GM12878 (cell line): ENCODE results near the gene SLF2. TPM values are rescaled to one million over a fixed set of nuclear protein-coding genes. Genes with fewer than 3 reads are reported as not detected.

Experiments used
- ATAC-seq: fragments of 200-7000 bp; cut with Tn5 transposase; 3 replicates; pipeline ENCODE4 v1.9.1; 2020; ENCODE audit warnings: mild to moderate bottlenecking, moderate library complexity
- BruUV-seq: library from RNA; stranded (reverse); fragments of 400-500 nt; replicated peaks from 2 replicates; lab custom pipeline; 2021; lab: Mats Ljungman, UMichigan
- CTCF ChIA-PET: fragments of 300-600 bp; sonication (Branson Sonifier 250); formaldehyde crosslinking; extraction: SDS; loops from one replicate; lab custom pipeline; 2021; ENCODE audit warnings: inconsistent platforms; lab: Yijun Ruan, JAX
- POLR2A ChIA-PET: fragments of 350-600 bp; formaldehyde crosslinking; extraction: SDS; loops from one replicate; lab custom pipeline; 2021; ENCODE audit warnings: inconsistent platforms; lab: Charles Lee
- RAD21 ChIA-PET: fragments of 300-600 bp; sonication (Branson Sonifier 250); formaldehyde crosslinking; loops from one replicate; lab custom pipeline; 2023; ENCODE audit warnings: antibody characterized with exemption; ENCODE audit not compliant: unreplicated experiment; lab: Charles Lee
- SMC1A ChIA-PET: fragments of 300-600 bp; sonication (Branson Sonifier 250); formaldehyde crosslinking; loops from one replicate; lab custom pipeline; 2023; ENCODE audit not compliant: unreplicated experiment, uncharacterized antibody; lab: Charles Lee
- DNase-seq: peaks from one replicate; pipeline ENCODE4 v3.0.0-alpha.2; 2011; ENCODE audit warnings: low read depth, low spot score
- FAIRE-seq: peaks from 3 replicates; lab custom pipeline; 2011; peaks lifted over from hg19 to GRCh38; lab: Jason Lieb, UNC
- H2AFZ ChIP-seq: 2 replicates; pipeline ENCODE4 v1.6.0; 2011; ENCODE audit warnings: low read depth, low read length, control low read depth; ENCODE audit not compliant: control insufficient read depth
- H3K27ac ChIP-seq: 2 replicates; pipeline ENCODE4 v1.5.1; 2011; ENCODE audit warnings: control low read depth; ENCODE audit not compliant: control insufficient read depth, insufficient read depth
- H3K27me3 ChIP-seq, 2 experiments: replicated peaks in 1 of 2; 2 replicates each; pipeline versions ENCODE4 v1.6.0 to v1.6.1; 2011; ENCODE audit warnings: low read length in 1 of 2; ENCODE audit not compliant: control insufficient read depth in 2 of 2, insufficient read depth in 2 of 2
- H3K36me3 ChIP-seq, 2 experiments: 2 replicates each; pipeline ENCODE4 v1.5.1; 2011; ENCODE audit warnings: low read length in 1 of 2; ENCODE audit not compliant: control insufficient read depth in 2 of 2, insufficient read depth in 2 of 2
- H3K4me1 ChIP-seq: 2 replicates; pipeline ENCODE4 v1.6.1; 2011; ENCODE audit warnings: mild to moderate bottlenecking, low read length, moderate library complexity, mixed read lengths; ENCODE audit not compliant: control insufficient read depth, insufficient read depth
- H3K4me2 ChIP-seq: 2 replicates; pipeline ENCODE4 v1.6.0; 2011; ENCODE audit warnings: control low read depth; ENCODE audit not compliant: control insufficient read depth, insufficient read depth
- H3K4me3 ChIP-seq: fragments of 200-600 bp; sonication (generic); 2 replicates; pipeline ENCODE4 v1.5.1; 2016
- H3K79me2 ChIP-seq: 2 replicates; pipeline ENCODE4 v1.6.0; 2011; ENCODE audit warnings: low read length; ENCODE audit not compliant: control insufficient read depth, insufficient read depth
- H3K9ac ChIP-seq: 2 replicates; pipeline ENCODE4 v1.8.0; 2011; ENCODE audit warnings: low read length, control low read depth, mixed read lengths; ENCODE audit not compliant: control insufficient read depth, insufficient read depth
- H3K9me3 ChIP-seq: replicated peaks from 3 replicates; pipeline ENCODE4 v1.5.1; 2011; ENCODE audit warnings: mild to moderate bottlenecking, low read length; ENCODE audit not compliant: control insufficient read depth, insufficient read depth
- H4K20me1 ChIP-seq: 2 replicates; pipeline ENCODE4 v1.6.0; 2011; ENCODE audit not compliant: control insufficient read depth, insufficient read depth
- ATF7 ChIP-seq: fragments of 450-650 bp; IDR thresholded peaks from 2 replicates; pipeline ENCODE4 v1.6.1; 2016; ENCODE audit warnings: low read depth, mild to moderate bottlenecking
- EZH2 ChIP-seq: IDR thresholded peaks from 2 replicates; pipeline ENCODE4 v1.6.1; 2012; ENCODE audit warnings: low read depth, mild to moderate bottlenecking, control low read depth, inconsistent platforms, low read length, borderline replicate concordance; ENCODE audit not compliant: control insufficient read depth
- KLF5 ChIP-seq: fragments of 450-650 bp; IDR thresholded peaks from 2 replicates; pipeline ENCODE4 v1.6.1; 2014; ENCODE audit warnings: mild to moderate bottlenecking; ENCODE audit not compliant: partially characterized antibody
- NFYA ChIP-seq: IDR thresholded peaks from 2 replicates; pipeline ENCODE4 v1.6.1; 2011; ENCODE audit warnings: low read depth, mild to moderate bottlenecking, low read length, improper control_type of control experiment, borderline replicate concordance
- POLR2A ChIP-seq: IDR thresholded peaks from 2 replicates; pipeline ENCODE4 v1.6.1; 2011; ENCODE audit warnings: low read depth, mild to moderate bottlenecking, low read length
- SMARCA5 ChIP-seq: fragments of 450-650 bp; IDR thresholded peaks from 2 replicates; pipeline ENCODE4 v1.6.1; 2017; ENCODE audit warnings: mild to moderate bottlenecking
- YY1 ChIP-seq: IDR thresholded peaks from 2 replicates; pipeline ENCODE4 v1.6.1; 2011; ENCODE audit warnings: low read depth, mild to moderate bottlenecking, low read length
- WGBS: methylation state at CpG from one replicate; pipeline ENCODE4 v1.1.6; 2016; ENCODE audit warnings: low lambda C conversion rate; ENCODE audit not compliant: insufficient replicate concordance, insufficient coverage; ENCODE audit errors: missing lambda C conversion rate; 5-methylcytosine and 5-hydroxymethylcytosine counted together
- in situ Hi-C: fragments of 300-500 bp; cut with MboI; formaldehyde crosslinking; loops from 9 replicates; pipeline ENCODE4 v1.14.3; 2018; ENCODE audit warnings: mixed read lengths
- intact Hi-C: fragments of 100-400 bp; cut with micrococcal nuclease; formaldehyde crosslinking; loops from one replicate; pipeline ENCODE4 v1.14.2; 2022; ENCODE audit not compliant: unreplicated experiment
- polyA plus RNA-seq, 11 experiments: library from polyadenylated mRNA; depleted of rRNA in 4 of 11; unstranded in 6 of 11; stranded (reverse) in 5 of 11; fragments of >200 nt; fragmentation: Nextera tagmentation in 4 of 11; fragmentation: Illumina TruSeq in 1 of 11; extraction: Ambion mirVana in 4 of 11; extraction: Trizol in 1 of 11; gene quantifications; 1 replicate in 1 of 11; 2 replicates in 10 of 11; pipeline versions ENCODE4 v1.2.1 to v1.2.3, GENCODE V29; 2011 to 2016; ENCODE audit warnings: inconsistent platforms in 2 of 11, missing spikeins in 2 of 11, low read depth in 1 of 11
- total RNA-seq, 4 experiments: library from RNA; depleted of rRNA in 3 of 4; stranded (reverse); fragments of >200 nt in 3 of 4; fragmentation: Illumina TruSeq in 1 of 4; extraction: Trizol in 1 of 4; gene quantifications; 2 replicates each; pipeline versions ENCODE4 v1.2.1 to v1.2.3, GENCODE V29; 2013 to 2021
- TF ChIP-seq, protein P1 (sequence below): IDR thresholded peaks from 2 replicates; pipeline ENCODE4 v1.6.1; 2011; ENCODE audit warnings: mild to moderate bottlenecking, low read depth, low read length, moderate library complexity; ENCODE audit not compliant: insufficient replicate concordance

Gene SLF2
- total and polyA plus RNA-seq, 10 of the 15 experiments (the other 5 are each of a cell fraction or from before 2014, with no cell fraction given) = 3.0 to 25.2 (median 17.9) TPM

DNA sequence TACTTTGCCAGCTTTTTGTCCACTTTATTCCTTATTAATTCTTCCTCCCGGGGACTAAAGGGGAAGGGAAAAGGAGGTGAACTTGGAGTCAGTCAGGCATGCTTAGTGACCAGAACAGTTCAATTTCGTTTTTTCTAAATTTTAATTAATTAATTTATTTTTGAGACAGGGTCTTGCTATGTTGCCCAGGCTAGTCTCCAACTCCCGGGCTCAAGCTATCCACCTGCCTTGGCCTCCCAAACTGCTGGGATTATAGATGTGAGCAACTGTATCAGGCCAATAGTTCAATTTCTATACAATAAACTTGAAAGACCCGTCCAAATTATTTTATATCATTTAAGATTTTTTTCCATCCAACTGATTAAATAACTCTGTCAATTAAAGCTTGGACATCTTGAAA, 1.3 kb upstream of the SLF2 start (continued):
- TF ChIP-seq, protein P1, sequence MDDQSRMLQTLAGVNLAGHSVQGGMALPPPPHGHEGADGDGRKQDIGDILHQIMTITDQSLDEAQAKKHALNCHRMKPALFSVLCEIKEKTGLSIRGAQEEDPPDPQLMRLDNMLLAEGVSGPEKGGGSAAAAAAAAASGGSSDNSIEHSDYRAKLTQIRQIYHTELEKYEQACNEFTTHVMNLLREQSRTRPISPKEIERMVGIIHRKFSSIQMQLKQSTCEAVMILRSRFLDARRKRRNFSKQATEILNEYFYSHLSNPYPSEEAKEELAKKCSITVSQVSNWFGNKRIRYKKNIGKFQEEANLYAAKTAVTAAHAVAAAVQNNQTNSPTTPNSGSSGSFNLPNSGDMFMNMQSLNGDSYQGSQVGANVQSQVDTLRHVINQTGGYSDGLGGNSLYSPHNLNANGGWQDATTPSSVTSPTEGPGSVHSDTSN = no peak
- TF ChIP-seq EZH2 (no peak), YY1 (no peak), POLR2A (no peak), KLF5 (no peak)

DNA sequence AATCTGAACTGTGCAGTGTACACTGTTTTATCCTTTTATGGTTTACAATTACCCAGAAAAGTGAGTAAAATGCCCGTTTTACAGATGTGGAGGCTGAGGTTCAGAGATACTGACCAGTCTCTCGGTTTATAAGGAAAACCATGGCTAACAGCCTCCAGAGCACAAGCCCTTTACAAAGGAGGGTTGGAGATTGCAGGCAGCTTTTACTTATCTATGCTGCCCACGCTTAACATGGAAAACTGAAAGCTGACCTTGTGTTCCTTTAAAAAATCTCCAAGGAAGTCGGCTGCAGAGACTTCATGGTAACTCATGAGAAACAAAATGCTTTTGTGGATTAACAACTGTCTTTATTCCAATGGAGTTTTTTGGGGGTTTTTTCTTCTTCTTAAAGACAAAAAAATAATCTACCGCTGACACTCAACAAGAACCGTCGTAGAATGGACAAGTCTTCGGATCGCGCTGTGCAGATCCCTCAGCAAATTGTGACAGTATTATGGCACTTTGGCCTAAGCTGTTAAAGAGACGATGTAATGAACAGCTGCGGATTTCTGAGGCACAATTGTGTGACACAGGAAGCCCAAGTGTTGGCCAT, 654 bp upstream of the SLF2 start:
- Histone ChIP-seq H3K36me3 (peaks cover 0 to 1% of the 10 kb centered on the region in 2 experiments; a peak in 1 of 4 replicates), H3K4me1 (no peaks in the 10 kb centered on the region), H3K9me3 (no peaks in the 10 kb centered on the region), H3K4me2 (peak overlapping the region; percentile 99), H3K9ac (peak overlapping the region; percentile 86), H3K27ac (peak overlapping the region; percentile 84), H3K4me3 (peak overlapping the region; percentile 92), H3K79me2 (peaks cover 28% of the 10 kb centered on the region), H3K27me3 (no peaks in the 10 kb centered on the region), H4K20me1 (no peaks in the 10 kb centered on the region), H2AFZ (peak overlapping the region; percentile 65)
- in situ Hi-C loops = no loop called here
- RAD21 ChIA-PET = interaction anchor here (0.9 to 2.0 kb wide), 4 partner anchors 17 to 936 kb away, joined by 3 to 6 read pairs (median 4); no protein-coding TSS in a partner anchor
- 4% methylated on average over 12 of the region's 12 CpGs for WGBS
- CTCF ChIA-PET = interaction anchor here (0.9 to 2.9 kb wide), 5 partner anchors 10 to 87 kb away, joined by 3 to 19 read pairs (median 3); partner anchors contain the start of gene LZTS2
- POLR2A ChIA-PET = interaction anchor here (1.0 to 1.6 kb wide), 3 partner anchors 16 to 376 kb away, joined by 3 to 9 read pairs (median 3); partner anchors contain the start of gene HIF1AN
- TSS peak; percentile 90 for BruUV-seq
- 0 out of 2 replicates have a peak, but pooled peaks have one; percentile 31 for TF ChIP-seq ATF7
- TF ChIP-seq NFYA = no peak
- TF ChIP-seq SMARCA5 = 0 out of 2 replicates have a peak, but pooled peaks have one; percentile 9
- no peak for FAIRE-seq
- DNase-seq = no peak
- ATAC-seq = no peak
- intact Hi-C loops = loop anchor here (5.0 kb wide), 1 partner anchor 85 kb away; the partner anchor contains the start of gene LZTS2
- SMC1A ChIA-PET = interaction anchor here (0.6 to 3.7 kb wide), 5 partner anchors 10 to 573 kb away, joined by 3 to 19 read pairs (median 4); no protein-coding TSS in a partner anchor
